Measurements from ENCODE around the gene HSDL2.
"Not testable (repeated sequence)": the region's sequence is repeated elsewhere in the genome, so short reads cannot be mapped to it uniquely, and the experiment has no call there.

Gene HSDL2

GRCh38 chr9:112367465-112367864, 12.4 kb upstream of the HSDL2 start:
- DNase-seq: no peak

GRCh38 chr9:112369817-112370216, 10.1 kb upstream of the HSDL2 start:
- no peak for DNase-seq

GRCh38 chr9:112371060-112371459, 8.8 kb upstream of the HSDL2 start:
- no peak for DNase-seq

- not testable (repeated sequence) for DNase-seq
These were observed 6.2 kb upstream of the HSDL2 start for GRCh38 chr9:112373666-112374065.

- not testable (repeated sequence) for DNase-seq
These were observed 5.7 kb upstream of the HSDL2 start for GRCh38 chr9:112374232-112374631.

GRCh38 chr9:112375361-112375760, 4.5 kb upstream of the HSDL2 start:
- no peak for DNase-seq

- peak; percentile 37 for DNase-seq
These were observed 2.8 kb upstream of the HSDL2 start for GRCh38 chr9:112377087-112377486.

GRCh38 chr9:112377684-112378327, 2.1 kb upstream of the HSDL2 start:
- DNase-seq: no peak

GRCh38 chr9:112378328-112379176, 1.4 kb upstream of the HSDL2 start:
- DNase-seq: peak; percentile 50

- peak; percentile 99 for DNase-seq
These were observed 469 bp upstream of the HSDL2 start for GRCh38 chr9:112379177-112380101.

- peak; percentile 32 for DNase-seq
These were observed 915 bp downstream of the HSDL2 start for GRCh38 chr9:112380825-112381221.

- no peak for DNase-seq
These were observed 2.2 kb downstream of the HSDL2 start for GRCh38 chr9:112382066-112382465.

- DNase-seq: no peak
These were observed 2.8 kb downstream of the HSDL2 start for GRCh38 chr9:112382501-112383364.

GRCh38 chr9:112384219-112384618, 4.3 kb downstream of the HSDL2 start:
- no peak for DNase-seq

- DNase-seq: no peak
These were observed 4.8 kb downstream of the HSDL2 start for GRCh38 chr9:112384690-112385089.

- no peak for DNase-seq
These were observed 7.2 kb downstream of the HSDL2 start for GRCh38 chr9:112387115-112387514.

GRCh38 chr9:112389897-112390296, 10.0 kb downstream of the HSDL2 start:
- DNase-seq: not testable (repeated sequence)

- DNase-seq: not testable (repeated sequence)
These were observed 12.1 kb downstream of the HSDL2 start for GRCh38 chr9:112391936-112392560.

GRCh38 chr9:112393146-112393545, 13.2 kb downstream of the HSDL2 start:
- DNase-seq: not testable (repeated sequence)

GRCh38 chr9:112396416-112396815, 16.5 kb downstream of the HSDL2 start:
- DNase-seq: no peak

GRCh38 chr9:112396872-112397271, 17.0 kb downstream of the HSDL2 start:
- DNase-seq: no peak

Data from activated CD4-positive, alpha-beta T cell treated with anti-CD3 and anti-CD28 coated beads, Interleukin-2, Interleukin-6, amounts not matched to agents 100 ng/mL and 50 ng/mL, durations not matched to agents 16 hours and 8 hours (primary cell).